ENCODE data around the gene ACTN1.

Gene ACTN1

GRCh38 chr14:68931474-68932051 lies 47.5 kb downstream of the ACTN1 start:
- DNase-seq, result no peak

- no peak for DNase-seq
These were observed 48.0 kb downstream of the ACTN1 start for GRCh38 chr14:68931063-68931462.

GRCh38 chr14:68929623-68930307 lies 49.3 kb downstream of the ACTN1 start:
- no peak for DNase-seq

GRCh38 chr14:68928770-68929550 lies 50.1 kb downstream of the ACTN1 start:
- no peak for DNase-seq

- no peak for DNase-seq
These were observed 51.0 kb downstream of the ACTN1 start for GRCh38 chr14:68927956-68928675.

- no peak for DNase-seq
These were observed 52.0 kb downstream of the ACTN1 start for GRCh38 chr14:68927089-68927488.

- no peak for DNase-seq
These were observed 52.9 kb downstream of the ACTN1 start for GRCh38 chr14:68926236-68926635.

- no peak for DNase-seq
These were observed 53.7 kb downstream of the ACTN1 start for GRCh38 chr14:68925373-68925772.

GRCh38 chr14:68924186-68925158 lies 54.6 kb downstream of the ACTN1 start:
- no peak for DNase-seq

GRCh38 chr14:68922886-68923285 lies 56.2 kb downstream of the ACTN1 start:
- no peak for DNase-seq

- no peak for DNase-seq
These were observed 56.9 kb downstream of the ACTN1 start for GRCh38 chr14:68922201-68922621.

- no peak for DNase-seq
These were observed 57.4 kb downstream of the ACTN1 start for GRCh38 chr14:68921666-68922065.

- DNase-seq, result no peak
These were observed 58.1 kb downstream of the ACTN1 start for GRCh38 chr14:68921049-68921448.

- DNase-seq, result no peak
These were observed 59.8 kb downstream of the ACTN1 start for GRCh38 chr14:68919129-68919927.

GRCh38 chr14:68918612-68919011 lies 60.5 kb downstream of the ACTN1 start:
- no peak for DNase-seq

- DNase-seq, result no peak
These were observed 62.7 kb downstream of the ACTN1 start for GRCh38 chr14:68916358-68916941.

- no peak for DNase-seq
These were observed 65.6 kb downstream of the ACTN1 start for GRCh38 chr14:68913516-68913915.

- peak; percentile 69 to 79 for DNase-seq
These were observed 67.4 kb downstream of the ACTN1 start for GRCh38 chr14:68911594-68912227.

GRCh38 chr14:68910540-68910939 lies 68.6 kb downstream of the ACTN1 start:
- no peak for DNase-seq

GRCh38 chr14:68908803-68909202 lies 70.3 kb downstream of the ACTN1 start:
- no peak for DNase-seq

Measured in CD4-positive, alpha-beta T cell treated with Interferon alpha-2 for 1 hour (primary cell).